Activated CD8-positive, alpha-beta memory T cell treated with anti-CD3 and anti-CD28 coated beads, Interleukin-2, amount 50 U/mL, for 24 hours (primary cell): ENCODE measurements around the gene CYBC1.

Experiments
- DNase-seq: peaks from one replicate; pipeline ENCODE4 v3.0.0-alpha.2; 2020; ENCODE audit errors: extremely low read depth

The CYBC1 gene

DNA sequence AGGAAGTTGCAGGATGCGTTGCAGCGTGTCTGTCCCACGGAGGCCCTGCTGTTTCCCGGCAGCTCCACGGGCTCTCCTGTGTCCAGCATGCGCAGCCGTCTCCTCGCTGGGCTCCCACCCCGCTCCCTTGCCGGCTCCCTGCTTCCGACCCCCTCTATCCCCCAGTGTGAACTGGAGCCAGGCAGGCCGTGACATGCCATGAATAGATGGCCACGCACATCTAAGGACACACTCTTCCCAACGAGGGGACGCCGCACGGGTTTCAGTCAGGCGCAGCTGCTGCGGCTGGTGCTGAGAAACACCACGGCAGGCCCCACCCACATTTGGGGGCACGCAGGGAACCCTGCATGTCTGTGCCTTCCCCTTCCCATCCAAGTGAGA, 41.6 kb downstream of the CYBC1 start:
- no peak for DNase-seq

DNA sequence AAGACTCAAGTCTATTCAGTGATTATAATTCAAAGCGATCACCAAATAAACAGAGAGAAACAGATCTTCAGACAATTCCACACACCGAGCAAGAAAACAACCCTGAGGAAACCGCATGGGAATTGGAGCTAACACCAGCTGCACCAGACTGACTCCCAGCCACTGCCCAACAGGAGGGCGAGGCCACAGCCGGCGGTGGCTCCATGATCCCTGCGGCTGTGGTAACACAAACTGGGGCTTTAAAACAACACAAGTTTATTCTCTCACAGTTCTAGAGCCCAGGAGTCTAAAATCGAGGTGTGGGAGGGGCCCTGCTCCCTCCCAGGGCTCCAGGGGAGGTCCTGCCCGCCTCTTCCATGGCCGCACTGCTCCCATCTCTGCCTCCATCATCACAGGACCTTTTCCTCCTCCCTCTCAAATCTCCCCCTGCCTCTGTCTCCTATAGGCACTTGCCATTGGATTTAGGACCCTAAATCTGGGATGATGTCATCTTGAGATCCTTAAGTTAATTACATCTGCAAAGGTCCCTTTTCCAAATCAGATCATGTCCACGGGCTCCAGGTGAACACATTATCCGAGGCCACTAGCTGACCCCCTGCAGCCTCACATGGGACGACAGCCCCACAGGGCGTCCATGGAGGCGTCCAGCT, 42.1 kb downstream of the CYBC1 start:
- no peak for DNase-seq

DNA sequence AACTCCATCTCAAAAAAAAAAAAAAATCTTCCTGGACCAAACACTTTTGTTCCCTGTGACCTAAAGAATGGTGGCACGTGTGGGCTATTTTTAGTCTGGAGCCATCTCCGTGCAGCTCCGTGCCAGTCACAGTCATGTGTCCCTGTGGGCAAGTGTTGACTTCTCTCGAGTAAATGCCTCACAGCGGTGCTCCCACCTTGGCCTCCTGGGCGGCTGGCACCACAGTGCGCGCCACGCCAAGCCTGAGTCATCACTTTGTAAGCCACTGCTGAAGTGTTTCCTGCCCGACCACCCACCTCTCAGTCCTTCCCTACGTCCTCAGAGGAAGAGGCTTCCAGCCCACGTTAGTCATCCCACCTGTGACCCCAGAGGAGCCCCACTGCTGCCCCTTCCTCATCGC, 43.3 kb downstream of the CYBC1 start:
- no peak for DNase-seq

DNA sequence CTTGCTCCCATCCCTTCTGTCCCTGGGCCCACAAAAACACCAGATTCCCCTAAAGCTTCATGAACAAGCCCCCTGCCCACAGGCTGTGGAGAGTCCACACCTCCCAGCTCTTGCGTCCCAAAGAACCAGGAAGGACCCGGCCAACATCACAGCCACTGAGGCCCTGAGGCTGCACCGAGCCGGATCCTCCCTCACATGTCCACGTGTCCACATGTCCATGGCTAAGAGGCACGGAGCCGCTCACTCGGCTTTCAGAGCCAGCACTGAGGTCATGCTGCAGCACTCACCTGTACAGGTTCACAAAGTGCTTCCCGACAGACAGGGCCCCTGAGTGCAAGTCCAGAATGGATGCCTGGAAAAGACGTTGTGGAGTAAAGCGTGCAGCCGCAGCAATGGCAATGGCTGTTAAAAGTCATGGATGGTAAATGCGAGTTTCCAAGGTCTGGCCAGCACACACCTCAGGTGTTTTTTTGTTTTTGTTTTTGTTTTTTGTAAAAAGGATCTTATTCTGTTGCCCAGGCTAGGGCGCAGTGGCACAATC, 44.4 kb downstream of the CYBC1 start:
- no peak for DNase-seq

DNA sequence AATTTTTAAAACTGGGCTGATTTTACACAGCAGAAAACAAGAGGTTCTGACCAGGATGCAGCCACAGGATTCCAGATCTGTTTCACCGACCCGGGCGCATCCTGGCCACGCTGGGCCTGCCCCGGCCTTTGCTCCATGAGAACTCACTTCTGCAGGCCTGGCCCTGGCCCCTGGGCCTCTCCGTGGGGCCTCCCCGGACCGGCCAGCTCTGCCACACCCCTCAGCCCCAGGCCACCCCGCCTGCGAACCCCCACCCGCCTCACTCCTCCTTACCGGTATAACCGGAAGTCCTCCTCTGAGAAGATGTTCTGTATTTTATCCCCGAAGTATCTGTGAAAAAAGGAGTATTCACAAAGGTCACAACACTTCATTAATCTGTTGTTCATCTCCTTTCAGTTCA, 45.5 kb downstream of the CYBC1 start:
- no peak for DNase-seq

DNA sequence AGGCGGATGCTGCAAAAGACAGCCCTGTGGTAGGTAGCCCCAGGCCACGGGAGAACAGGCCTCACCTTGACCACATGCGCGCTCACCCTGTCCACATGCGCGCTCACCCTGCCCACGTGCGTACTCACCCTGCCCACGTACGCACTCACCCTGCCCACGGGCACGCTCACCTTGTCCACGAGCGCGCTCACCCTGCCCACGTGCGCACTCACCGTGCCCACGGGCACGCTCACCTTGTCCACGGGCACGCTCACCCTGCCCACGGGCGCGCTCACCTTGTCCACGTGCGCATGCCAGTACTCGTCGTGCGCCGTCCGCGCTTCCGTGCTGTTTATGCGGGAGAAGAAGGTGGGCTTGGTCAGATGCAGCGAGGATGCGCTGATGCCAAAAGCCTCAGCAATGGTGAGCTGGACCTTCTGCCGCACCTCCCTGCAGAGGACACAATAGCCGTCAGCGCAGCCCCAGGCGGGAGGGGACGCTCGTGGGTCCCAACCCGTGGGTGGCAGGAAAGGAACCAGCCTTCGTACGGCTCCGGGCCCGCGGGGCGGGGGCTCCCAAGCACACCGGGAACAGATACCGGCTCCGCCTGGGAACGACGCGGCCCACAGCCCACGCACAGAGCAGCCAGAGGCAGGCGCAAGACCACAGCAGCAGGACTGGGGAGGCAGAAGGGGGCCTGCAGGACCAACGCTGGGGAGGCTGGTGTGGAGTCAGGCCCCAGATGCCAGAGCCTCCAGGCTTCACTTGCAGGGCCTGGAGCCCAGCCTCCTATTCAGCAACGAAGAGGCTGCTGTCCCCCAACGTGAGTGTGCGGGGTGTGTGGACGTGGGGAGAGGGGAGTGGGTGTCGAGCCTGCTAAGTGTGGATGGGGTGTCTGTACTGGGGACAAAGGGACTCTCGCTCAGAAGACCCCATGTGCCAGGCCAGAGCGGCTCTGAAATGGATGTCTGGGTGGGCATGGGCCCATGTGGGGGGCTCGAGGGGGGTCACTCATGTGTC, 46.6 kb downstream of the CYBC1 start:
- DNase-seq: no peak

DNA sequence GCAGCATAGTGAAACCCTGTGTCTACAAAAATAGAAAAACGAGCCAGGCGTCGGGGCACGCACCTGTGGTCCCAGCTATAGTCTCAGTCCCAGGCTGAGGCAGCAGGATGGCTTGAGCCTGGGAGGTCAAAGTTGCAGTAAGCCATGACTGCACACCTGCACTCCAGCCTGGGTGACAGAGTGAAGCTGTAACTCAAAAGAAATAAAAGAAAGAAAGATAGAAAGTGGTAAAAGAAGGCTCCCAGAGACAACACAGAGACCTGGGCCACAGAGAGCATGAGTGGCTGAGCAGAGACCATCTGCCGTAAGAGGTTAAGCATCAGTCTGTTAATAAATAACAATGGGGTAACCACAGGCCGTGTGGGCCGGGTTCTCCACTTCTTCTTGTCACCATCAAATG, 47.7 kb downstream of the CYBC1 start:
- DNase-seq: no peak

DNA sequence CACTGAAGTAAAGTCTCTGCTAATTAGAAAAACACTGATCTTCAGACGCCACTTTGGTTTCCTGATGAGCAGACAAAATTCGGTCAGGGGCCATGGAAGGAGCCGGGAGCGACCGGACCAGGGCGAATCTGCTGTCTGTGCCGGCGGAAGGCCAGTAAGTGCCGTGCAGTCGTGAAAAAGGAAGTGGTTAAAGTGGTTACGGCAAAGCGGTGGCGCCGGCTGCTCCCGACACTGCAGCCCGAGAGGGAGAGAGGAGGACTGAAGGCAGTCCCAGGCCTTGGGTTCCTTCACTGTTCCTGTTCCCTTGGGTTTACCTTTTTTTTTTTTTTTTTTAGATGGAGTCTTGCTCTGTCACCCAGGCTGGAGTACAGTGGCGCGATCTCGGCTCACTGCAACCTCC, 49.7 kb downstream of the CYBC1 start:
- DNase-seq: peak; percentile 26

DNA sequence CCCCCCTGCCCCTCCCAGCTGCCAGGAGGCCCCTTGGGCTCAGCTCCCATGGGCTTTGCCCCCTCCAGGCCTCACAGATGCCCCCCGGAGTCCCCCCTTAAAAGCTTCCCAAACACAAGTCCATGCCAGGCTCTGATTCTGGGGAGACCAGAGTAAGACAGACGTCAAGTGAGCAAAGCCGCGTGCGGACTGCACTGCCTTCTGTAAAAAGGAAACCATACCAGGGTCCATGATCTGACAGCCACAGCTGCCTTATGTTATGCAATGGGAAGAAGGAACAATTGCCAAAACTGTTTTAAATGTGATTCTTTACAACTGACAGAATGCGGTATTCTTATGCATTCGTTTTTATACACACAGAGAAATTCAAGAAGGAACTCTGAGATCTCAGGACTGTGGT, 50.3 kb downstream of the CYBC1 start:
- no peak for DNase-seq

DNA sequence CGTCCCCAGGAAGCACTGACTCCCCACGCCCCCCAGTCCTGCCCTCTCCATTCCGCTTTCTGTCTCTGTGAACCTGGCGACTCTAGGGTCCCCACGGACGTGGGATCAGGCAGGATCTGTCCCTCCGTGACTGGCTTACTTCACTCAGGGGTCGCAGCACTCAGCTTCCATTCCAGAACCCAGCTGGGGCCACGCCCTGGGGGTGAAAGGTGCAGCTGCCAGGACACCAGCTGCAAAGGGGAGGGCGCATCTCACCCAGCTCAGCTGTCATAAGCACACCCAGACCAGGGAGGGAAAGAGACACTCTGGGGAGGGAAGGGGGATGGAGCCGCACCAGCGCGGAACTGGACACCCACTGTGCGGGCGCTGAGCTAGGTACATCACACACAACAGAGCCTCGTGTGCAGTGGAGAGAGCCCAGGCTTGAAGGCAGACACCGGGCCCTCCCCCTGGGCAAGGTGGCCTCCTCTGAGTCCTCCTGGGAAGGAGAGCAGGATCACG, 50.9 kb downstream of the CYBC1 start:
- DNase-seq: no peak

DNA sequence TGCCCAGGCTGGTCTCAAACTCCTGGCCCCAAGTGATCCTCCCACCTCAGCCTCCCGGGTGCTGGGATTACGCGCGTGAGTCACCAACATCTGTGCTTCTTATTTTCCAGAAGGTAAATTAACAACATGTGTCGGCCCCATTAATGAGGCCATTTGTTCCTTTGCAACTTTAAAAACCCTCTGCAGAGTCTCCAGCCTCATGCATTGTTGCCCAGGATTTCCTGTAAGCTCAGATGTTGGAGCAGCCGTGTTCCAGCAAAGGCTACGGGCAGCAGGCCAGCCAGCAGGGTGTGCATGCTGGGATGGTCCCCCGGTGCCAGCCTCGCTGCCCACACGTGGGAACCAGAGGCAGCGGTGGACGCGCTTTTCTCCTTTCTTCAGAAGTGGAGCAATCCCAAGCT, 51.5 kb downstream of the CYBC1 start:
- DNase-seq: no peak

DNA sequence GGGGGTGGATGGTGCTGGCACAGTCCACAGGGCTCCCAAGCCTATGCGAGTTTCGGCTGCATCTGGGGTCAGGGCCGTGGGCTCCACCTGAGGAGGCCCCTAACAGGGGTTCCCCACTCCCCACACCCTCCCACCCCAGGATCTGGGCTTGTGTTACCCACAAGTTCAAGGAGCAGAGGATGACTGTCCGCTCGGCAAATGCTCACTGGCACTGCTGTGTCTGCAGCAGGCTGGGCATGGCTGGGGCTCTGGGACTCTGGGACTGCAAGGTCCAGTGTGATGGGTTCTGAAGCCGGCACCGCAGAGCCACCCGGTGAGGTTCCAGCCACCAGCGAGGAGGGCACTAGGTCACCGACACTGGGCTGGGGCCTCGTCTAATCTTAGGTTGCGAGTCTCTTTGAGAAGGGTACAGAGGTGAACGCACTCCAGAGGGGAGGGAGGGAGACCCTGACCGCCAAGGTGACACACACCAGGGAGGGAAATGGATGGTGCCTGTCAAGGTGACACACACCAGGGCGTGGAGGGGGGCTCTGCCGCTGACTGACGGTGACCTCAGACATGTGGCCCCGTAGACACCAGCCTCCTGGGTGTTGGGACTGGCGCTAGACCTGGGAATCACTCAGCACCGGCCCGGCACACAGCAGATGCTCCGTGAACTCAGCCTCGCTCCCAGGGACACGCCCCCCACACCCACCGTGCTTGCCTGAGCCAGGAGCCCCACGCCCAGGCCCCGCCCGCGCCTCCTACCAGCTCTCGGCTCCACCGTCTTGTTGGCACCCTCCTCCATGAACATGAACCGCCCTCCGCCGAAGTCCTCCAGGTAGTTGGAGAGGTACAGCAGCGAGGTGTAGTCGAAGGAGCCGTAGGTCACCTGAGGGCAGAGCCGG, 52.9 kb downstream of the CYBC1 start:
- DNase-seq: no peak

DNA sequence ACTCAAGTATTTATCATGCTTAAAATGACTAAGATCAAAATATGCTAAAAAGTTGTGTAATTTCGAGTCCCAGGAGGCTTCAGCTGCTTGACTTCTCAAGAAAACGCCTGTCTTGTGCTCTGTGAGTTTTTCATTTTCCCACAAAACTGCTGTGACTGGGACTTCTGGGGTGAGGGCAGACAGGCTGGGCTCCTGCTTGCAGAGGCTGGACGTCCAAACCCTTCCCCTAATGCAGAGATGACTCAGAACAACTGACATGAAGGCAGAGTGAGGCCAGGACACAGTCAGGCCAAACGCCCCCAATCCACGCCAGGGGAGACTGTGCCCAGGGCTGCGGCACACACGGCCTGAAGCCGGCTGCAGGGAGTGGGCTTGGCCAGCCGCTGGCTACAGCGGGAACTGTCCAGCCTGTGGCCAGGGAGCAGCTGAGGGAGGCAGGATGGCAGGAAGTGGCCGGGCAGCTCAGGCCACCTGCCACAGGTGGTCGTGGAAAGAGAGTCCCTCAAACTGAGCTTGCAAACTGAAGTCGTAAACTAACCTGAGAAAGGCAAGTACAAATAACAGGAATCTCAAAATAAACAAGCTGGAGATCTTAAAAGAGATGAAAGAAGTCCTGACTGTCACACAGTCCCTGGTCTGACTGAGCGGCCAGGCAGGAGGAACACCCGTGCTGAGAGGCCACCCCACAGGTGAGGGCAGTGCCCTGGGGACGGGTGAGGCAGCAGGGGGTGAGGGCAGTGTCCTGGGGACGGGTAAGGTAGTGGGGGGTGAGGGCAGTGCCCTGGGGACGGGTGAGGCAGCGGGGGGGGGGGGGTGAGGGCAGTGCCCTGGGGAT, 53.7 kb downstream of the CYBC1 start:
- DNase-seq: no peak

DNA sequence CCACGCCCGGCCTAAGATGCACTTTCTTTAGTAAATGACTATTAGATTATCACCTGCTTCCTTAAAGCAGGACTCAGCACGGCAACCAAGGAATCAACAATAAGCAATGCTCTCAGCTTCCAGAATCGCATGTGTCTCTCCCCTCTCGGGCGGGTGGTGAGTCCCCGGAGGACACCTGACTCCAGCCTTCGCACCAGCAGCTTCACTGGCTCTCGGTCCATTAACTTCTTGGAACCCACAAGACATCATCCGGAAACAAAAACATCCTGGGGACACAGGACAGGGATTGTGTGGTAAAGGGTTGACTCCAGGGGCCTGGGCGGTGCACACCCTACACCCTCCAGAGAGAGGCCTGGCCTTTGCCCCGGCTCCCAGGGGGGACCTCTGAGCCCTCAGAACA, 56.3 kb downstream of the CYBC1 start:
- DNase-seq: no peak

DNA sequence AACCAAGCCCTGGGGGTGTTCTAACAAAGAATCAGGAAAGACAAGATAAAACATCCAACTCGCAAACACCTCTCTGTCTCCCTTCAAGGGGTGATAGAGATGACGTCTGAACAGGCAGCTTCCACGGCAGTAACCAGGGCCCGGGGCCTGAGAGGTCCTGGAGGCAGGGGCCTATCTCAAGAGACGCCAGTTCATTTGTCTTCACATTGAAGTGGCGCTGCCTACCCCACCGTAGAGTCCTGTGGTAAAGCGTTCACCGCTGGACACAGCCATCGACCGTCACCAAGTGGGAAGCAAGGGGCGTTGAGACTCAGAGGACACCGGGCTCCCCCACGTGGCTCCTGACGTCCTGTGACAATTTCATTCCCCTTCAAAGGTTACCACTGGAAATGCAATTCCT, 57.6 kb downstream of the CYBC1 start:
- DNase-seq: no peak
